ENCODE results near the gene PROX1.

PROX1 gene

DNA sequence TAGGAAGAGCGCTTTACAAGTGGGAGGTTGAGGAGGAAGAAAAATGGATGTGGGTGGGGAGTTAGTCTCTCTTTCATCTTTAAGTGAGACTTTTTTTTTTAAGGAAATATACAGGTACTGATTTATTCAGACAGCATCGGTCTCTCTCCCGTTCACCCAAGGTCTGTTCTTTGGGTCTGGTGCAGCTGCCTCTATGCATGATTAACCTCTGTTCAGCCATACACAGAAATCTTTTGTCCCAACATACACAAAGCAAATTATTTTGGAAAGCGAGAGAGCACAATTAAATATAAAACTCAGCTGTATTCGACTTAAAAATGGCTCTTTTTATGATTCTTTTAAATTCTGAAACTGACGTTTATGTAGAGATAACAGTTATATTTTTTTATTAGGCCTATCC lies 11.0 kb downstream of the PROX1 start:
- no peak overlapping the region for H3K4me3 ChIP-seq (ENCODE audit: low read depth, low read length, poor library complexity, severe bottlenecking)
- no peaks in the 10 kb centered on the region for H3K9me3 ChIP-seq (ENCODE audit: low read length)
- no peak overlapping the region for H3K27ac ChIP-seq (ENCODE audit: low read depth, low read length, poor library complexity, severe bottlenecking)
- H3K79me2 ChIP-seq (ENCODE audit: insufficient read depth, low read length): 0 out of 2 replicates have a peak, but pooled peaks cover under 1% of the 10 kb centered on the region
- no peaks in the 10 kb centered on the region for H4K20me1 ChIP-seq (ENCODE audit: insufficient read depth, low read length)
- H3K27me3 ChIP-seq (ENCODE audit: insufficient read depth, low read length): no peaks in the 10 kb centered on the region
- no peak overlapping the region for H2AFZ ChIP-seq (ENCODE audit: low read length)
- H3K9ac ChIP-seq (ENCODE audit: low read length): no peak overlapping the region
- H3K36me3 ChIP-seq (ENCODE audit: insufficient read depth, low read length): peaks cover 49% of the 10 kb centered on the region
- TF ChIP-seq EZH2 (IDR thresholded peaks at IDR 0.05; ENCODE audit: borderline replicate concordance, low read length): no peak
- TF ChIP-seq, protein P1, sequence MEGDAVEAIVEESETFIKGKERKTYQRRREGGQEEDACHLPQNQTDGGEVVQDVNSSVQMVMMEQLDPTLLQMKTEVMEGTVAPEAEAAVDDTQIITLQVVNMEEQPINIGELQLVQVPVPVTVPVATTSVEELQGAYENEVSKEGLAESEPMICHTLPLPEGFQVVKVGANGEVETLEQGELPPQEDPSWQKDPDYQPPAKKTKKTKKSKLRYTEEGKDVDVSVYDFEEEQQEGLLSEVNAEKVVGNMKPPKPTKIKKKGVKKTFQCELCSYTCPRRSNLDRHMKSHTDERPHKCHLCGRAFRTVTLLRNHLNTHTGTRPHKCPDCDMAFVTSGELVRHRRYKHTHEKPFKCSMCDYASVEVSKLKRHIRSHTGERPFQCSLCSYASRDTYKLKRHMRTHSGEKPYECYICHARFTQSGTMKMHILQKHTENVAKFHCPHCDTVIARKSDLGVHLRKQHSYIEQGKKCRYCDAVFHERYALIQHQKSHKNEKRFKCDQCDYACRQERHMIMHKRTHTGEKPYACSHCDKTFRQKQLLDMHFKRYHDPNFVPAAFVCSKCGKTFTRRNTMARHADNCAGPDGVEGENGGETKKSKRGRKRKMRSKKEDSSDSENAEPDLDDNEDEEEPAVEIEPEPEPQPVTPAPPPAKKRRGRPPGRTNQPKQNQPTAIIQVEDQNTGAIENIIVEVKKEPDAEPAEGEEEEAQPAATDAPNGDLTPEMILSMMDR (IDR thresholded peaks at IDR 0.05; ENCODE audit: low read length): no peak
- no peaks in the 10 kb centered on the region for H3F3A ChIP-seq (ENCODE audit: insufficient read depth, low read length)
- H3K4me2 ChIP-seq (ENCODE audit: low read length): no peak overlapping the region
- H3K9me2 ChIP-seq (ENCODE audit: low read depth, low read length): no peaks in the 10 kb centered on the region
- peaks cover 5% of the 10 kb centered on the region for H3K4me1 ChIP-seq (ENCODE audit: insufficient read depth, low read length, severe bottlenecking)

DNA sequence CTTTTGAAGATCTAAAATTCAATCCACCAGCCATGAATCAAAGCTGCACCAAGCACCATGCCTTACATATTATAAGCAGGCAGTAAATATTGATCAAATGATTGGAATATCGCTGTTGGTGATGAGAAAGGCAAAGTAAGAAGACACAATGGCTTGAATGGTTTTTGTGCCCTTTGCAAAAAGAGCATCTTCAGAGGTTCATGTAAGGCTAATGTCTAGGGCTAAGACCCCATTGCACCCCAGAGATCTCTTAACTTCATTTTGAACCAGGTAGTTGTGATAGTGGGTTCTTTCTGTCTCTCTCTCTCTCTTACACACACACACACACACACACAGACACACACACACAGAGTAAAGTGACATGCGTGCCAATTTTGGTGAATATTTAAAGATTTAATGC lies 12.0 kb downstream of the PROX1 start:
- no peak overlapping the region for H3K4me2 ChIP-seq (ENCODE audit: low read length)
- H3F3A ChIP-seq (ENCODE audit: insufficient read depth, low read length): no peaks in the 10 kb centered on the region
- H3K9me2 ChIP-seq (ENCODE audit: low read depth, low read length): no peaks in the 10 kb centered on the region
- no peaks in the 10 kb centered on the region for H3K9me3 ChIP-seq (ENCODE audit: low read length)
- H3K9ac ChIP-seq (ENCODE audit: low read length): no peak overlapping the region
- H2AFZ ChIP-seq (ENCODE audit: low read length): no peak overlapping the region
- H3K79me2 ChIP-seq (ENCODE audit: insufficient read depth, low read length): no peaks in the 10 kb centered on the region
- no peaks in the 10 kb centered on the region for H4K20me1 ChIP-seq (ENCODE audit: insufficient read depth, low read length)
- H3K27me3 ChIP-seq (ENCODE audit: insufficient read depth, low read length): no peaks in the 10 kb centered on the region
- no peak for TF ChIP-seq EZH2 (IDR thresholded peaks at IDR 0.05; ENCODE audit: borderline replicate concordance, low read length)
- TF ChIP-seq, protein P1 (IDR thresholded peaks at IDR 0.05; ENCODE audit: low read length): no peak
- no peaks in the 10 kb centered on the region for H3K4me1 ChIP-seq (ENCODE audit: insufficient read depth, low read length, severe bottlenecking)
- peaks cover 49% of the 10 kb centered on the region for H3K36me3 ChIP-seq (ENCODE audit: insufficient read depth, low read length)
- H3K4me3 ChIP-seq (ENCODE audit: low read depth, low read length, poor library complexity, severe bottlenecking): no peak overlapping the region
- no peak overlapping the region for H3K27ac ChIP-seq (ENCODE audit: low read depth, low read length, poor library complexity, severe bottlenecking)

- Histone ChIP-seq H3K4me2 (ENCODE audit: low read length) (no peak overlapping the region), H3K27me3 (ENCODE audit: insufficient read depth, low read length) (no peaks in the 10 kb centered on the region), H3K9me2 (ENCODE audit: low read depth, low read length) (no peaks in the 10 kb centered on the region), H4K20me1 (ENCODE audit: insufficient read depth, low read length) (no peaks in the 10 kb centered on the region), H3K9ac (ENCODE audit: low read length) (no peak overlapping the region), H3K36me3 (ENCODE audit: insufficient read depth, low read length) (peaks cover 53% of the 10 kb centered on the region), H3K4me1 (ENCODE audit: insufficient read depth, low read length, severe bottlenecking) (no peaks in the 10 kb centered on the region), H3K9me3 (ENCODE audit: low read length) (no peaks in the 10 kb centered on the region), H3K79me2 (ENCODE audit: insufficient read depth, low read length) (no peaks in the 10 kb centered on the region), H3F3A (ENCODE audit: insufficient read depth, low read length) (no peaks in the 10 kb centered on the region), H3K27ac (ENCODE audit: low read depth, low read length, poor library complexity, severe bottlenecking) (no peak overlapping the region), H3K4me3 (ENCODE audit: low read depth, low read length, poor library complexity, severe bottlenecking) (no peak overlapping the region), H2AFZ (ENCODE audit: low read length) (no peak overlapping the region)
- TF ChIP-seq EZH2 (IDR thresholded peaks at IDR 0.05; ENCODE audit: borderline replicate concordance, low read length): no peak
- TF ChIP-seq, protein P1 (IDR thresholded peaks at IDR 0.05; ENCODE audit: low read length): no peak
Observed at GRCh38 chr1:214002060-214002459, 14.3 kb downstream of the PROX1 start.
